ENCODE data around the gene UBR4. TPM values are rescaled to one million over a fixed set of nuclear protein-coding genes. Genes with fewer than 3 reads are reported as not detected.

UBR4 gene
- total and polyA plus RNA-seq, 11 donors = 44.8 to 150 (median 87.2) TPM

DNA sequence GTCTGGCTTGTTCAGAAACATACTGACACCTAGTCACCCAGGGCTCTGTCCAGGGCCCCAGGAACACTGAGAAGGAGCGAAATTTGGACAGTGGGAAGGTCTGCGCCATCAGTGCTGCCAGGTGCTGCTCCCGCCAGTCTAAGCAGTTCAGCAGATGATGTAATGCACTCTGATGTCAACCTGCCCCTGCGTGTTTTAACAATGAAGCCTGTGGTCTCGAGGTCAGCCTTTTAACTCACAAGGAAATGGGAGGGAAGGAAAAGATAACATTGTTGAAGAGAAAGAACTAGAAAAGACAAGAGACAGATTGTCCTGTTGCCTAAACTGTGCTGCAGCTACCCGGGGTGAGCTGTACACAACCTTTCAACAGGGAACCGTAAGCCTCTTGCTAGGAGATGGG is 127.0 kb downstream of the UBR4 start:
- ATAC-seq (peak in 3 of 4 donors; percentile 6 to 53 (median 35)), DNase-seq (no peak)
- Histone ChIP-seq H3K27ac (peak overlapping the region in 5 of 12 donors; percentile 11 to 76 (median 25)), H3K4me3 (no peak overlapping the region), H3K4me1 (peaks cover 0 to 28% (median 15%) of the 10 kb centered on the region in 12 donors), H3K9me3 (no peaks in the 10 kb centered on the region), H3K27me3 (no peaks in the 10 kb centered on the region), H3K36me3 (peaks cover 8 to 100% (median 98%) of the 10 kb centered on the region in 9 donors)
- intact Hi-C loops (cut with DNase I) = loop anchor here in 2 of 10 donors (5.0 to 10.0 kb wide), 2 partner anchors 176 to 178 kb away; partner anchors contain the start of gene ALDH4A1 (in 1 of the 2)
- TF ChIP-seq POLR2A (IDR thresholded peaks at IDR 0.05) = no peak
- TF ChIP-seq, protein P1, sequence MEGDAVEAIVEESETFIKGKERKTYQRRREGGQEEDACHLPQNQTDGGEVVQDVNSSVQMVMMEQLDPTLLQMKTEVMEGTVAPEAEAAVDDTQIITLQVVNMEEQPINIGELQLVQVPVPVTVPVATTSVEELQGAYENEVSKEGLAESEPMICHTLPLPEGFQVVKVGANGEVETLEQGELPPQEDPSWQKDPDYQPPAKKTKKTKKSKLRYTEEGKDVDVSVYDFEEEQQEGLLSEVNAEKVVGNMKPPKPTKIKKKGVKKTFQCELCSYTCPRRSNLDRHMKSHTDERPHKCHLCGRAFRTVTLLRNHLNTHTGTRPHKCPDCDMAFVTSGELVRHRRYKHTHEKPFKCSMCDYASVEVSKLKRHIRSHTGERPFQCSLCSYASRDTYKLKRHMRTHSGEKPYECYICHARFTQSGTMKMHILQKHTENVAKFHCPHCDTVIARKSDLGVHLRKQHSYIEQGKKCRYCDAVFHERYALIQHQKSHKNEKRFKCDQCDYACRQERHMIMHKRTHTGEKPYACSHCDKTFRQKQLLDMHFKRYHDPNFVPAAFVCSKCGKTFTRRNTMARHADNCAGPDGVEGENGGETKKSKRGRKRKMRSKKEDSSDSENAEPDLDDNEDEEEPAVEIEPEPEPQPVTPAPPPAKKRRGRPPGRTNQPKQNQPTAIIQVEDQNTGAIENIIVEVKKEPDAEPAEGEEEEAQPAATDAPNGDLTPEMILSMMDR (IDR thresholded peaks at IDR 0.05) = no peak
- WGBS, 4 donors = 58 to 71% (median 65%) methylated on average over 7 of the region's 7 CpGs

DNA sequence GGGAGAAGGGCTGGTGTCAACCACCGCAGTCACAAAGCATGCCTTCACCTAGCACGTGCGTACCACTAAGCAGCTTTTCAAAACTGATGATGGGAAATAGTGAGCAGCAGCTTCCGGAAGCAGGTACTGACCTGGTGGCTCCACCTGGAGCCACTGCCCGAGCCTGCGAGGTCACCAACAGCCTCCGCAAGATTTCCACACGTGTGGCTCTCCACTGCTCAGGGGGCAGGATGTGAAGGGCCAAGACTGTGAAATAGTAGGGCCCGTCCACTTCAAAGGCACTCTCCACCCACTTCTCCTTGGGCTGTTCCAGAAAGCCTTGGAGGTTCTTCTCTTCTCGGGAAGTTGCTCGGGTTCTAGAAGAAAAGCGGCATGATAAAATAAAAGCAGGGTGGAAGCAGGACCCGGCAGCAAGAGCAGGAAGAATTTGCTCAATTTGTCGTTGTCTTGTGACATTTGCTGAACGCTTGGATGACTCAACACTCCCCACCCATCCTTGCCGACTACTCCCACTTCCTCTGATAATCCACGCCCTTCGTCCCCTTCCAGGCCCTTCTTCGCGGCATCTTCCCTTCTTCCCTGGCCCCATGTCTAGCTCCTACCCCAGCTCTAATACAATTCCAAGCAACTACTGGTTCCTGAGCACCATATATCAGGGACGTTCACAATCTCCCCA is 128.7 kb downstream of the UBR4 start:
- Histone ChIP-seq H3K27ac (peak overlapping the region in 11 of 12 donors; percentile 6 to 86 (median 61)), H3K4me1 (peaks cover 0 to 28% (median 11%) of the 10 kb centered on the region in 12 donors), H3K4me3 (peak overlapping the region in 9 of 12 donors; percentile 4 to 46 (median 31)), H3K27me3 (no peaks in the 10 kb centered on the region), H3K9me3 (no peaks in the 10 kb centered on the region), H3K36me3 (peaks cover 4 to 100% (median 98%) of the 10 kb centered on the region in 9 donors)
- peak in 3 of 5 donors; percentile 46 to 64 (median 56) for DNase-seq
- TF ChIP-seq POLR2A (IDR thresholded peaks at IDR 0.05) = no peak
- TF ChIP-seq, protein P1 (IDR thresholded peaks at IDR 0.05) = no peak
- peak; percentile 42 to 71 (median 68) for ATAC-seq
- WGBS, 4 donors = 51 to 61% (median 55%) methylated on average over 19 to 21 of the region's 21 CpGs
- intact Hi-C loops (cut with DNase I) = loop anchor here in 2 of 10 donors (5.0 to 10.0 kb wide), 2 partner anchors 174 to 177 kb away; partner anchors contain the start of gene ALDH4A1 (in 1 of the 2)

DNA sequence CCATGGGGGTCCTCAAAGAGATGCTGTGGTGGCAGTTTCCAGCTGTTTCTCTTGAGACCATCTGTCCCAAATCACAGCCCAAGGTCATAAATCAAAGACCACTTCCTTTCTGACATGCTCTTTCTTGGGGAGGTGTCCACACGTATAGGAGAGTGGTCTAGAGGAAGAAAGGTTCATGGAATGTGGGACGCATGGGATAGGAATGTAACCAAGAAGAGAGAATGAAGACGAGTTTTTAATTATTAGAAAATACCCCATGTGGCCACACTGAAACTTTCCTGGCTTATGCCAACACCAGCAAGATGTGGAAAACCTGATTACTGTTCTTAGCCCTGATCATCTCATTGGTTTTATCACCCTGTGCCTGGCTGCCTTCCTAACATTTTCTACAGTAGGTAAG is 129.3 kb downstream of the UBR4 start:
- no peaks in the 10 kb centered on the region for H3K9me3 ChIP-seq
- peak overlapping the region in 10 of 12 donors; percentile 6 to 86 (median 65) for H3K27ac ChIP-seq
- intact Hi-C loops (cut with DNase I) = loop anchor here in 2 of 10 donors (5.0 to 10.0 kb wide), 2 partner anchors 173 to 176 kb away; partner anchors contain the start of gene ALDH4A1 (in 1 of the 2)
- WGBS, 4 donors = 70 to 88% (median 83%) methylated on average over 3 of the region's 3 CpGs
- H3K36me3 ChIP-seq = peaks cover 4 to 100% (median 99%) of the 10 kb centered on the region in 9 donors
- DNase-seq (no peak), ATAC-seq (no peak)
- peaks cover 0 to 26% (median 11%) of the 10 kb centered on the region in 12 donors for H3K4me1 ChIP-seq
- H3K4me3 ChIP-seq = peak overlapping the region in 7 of 12 donors; percentile 11 to 46 (median 34)
- no peak for TF ChIP-seq POLR2A (IDR thresholded peaks at IDR 0.05)
- TF ChIP-seq, protein P1 (IDR thresholded peaks at IDR 0.05) = no peak
- no peaks in the 10 kb centered on the region for H3K27me3 ChIP-seq
